ENCODE results near the gene MFSD6L. TPM values are rescaled to one million over a fixed set of nuclear protein-coding genes. Genes with fewer than 3 reads are reported as not detected.

Gene MFSD6L
- total RNA-seq, 1 experiment from 2014 or later: 2.1 TPM

GRCh38 chr17:8818654-8819330 lies 19.6 kb upstream of the MFSD6L start:
- Mint-ChIP-seq H3K36me3 (ENCODE audit: insufficient read depth in 1 of 3, low read depth in 3 of 3) (no peaks in the 10 kb centered on the region), H3K4me3 (no peak overlapping the region), H3K9me3 (peaks cover 0 to 3% of the 10 kb centered on the region in 2 experiments; a peak in 2 of 5 replicates), H3K4me1 (peaks cover 3 to 11% of the 10 kb centered on the region in 2 experiments; a peak in 2 of 4 replicates), H3K27me3 (ENCODE audit: low read depth) (peaks cover 21% of the 10 kb centered on the region), H3K27ac (no peak overlapping the region)
- no peaks in the 10 kb centered on the region for H3K23me2 ChIP-seq (ENCODE audit: insufficient read length, low read depth, low read length, poor library complexity, severe bottlenecking)
- H4K5ac ChIP-seq (ENCODE audit: insufficient read length, low read depth, low read length): no peak overlapping the region
- no peak overlapping the region for H2BK12ac ChIP-seq (ENCODE audit: insufficient read length, low read depth, low read length)
- WGBS (ENCODE audit: extremely low coverage, insufficient read length, low lambda C conversion rate): no CpG with 5 or more reads among the region's 3 CpGs
- no peak overlapping the region for H4K8ac ChIP-seq (replicated peaks; ENCODE audit: insufficient read length, low read depth, low read length)
- H3K27me3 ChIP-seq (ENCODE audit: insufficient read depth, low read length): no peaks in the 10 kb centered on the region
- H2AK5ac ChIP-seq (ENCODE audit: insufficient read length, low read length): no peak overlapping the region
- no peak overlapping the region for H4K91ac ChIP-seq (ENCODE audit: insufficient read length, low read depth, low read length)
- H3K18ac ChIP-seq (ENCODE audit: insufficient read length, low read depth, low read length): no peak overlapping the region
- no peaks in the 10 kb centered on the region for H3K79me2 ChIP-seq (ENCODE audit: insufficient read depth, low read length)
- no peaks in the 10 kb centered on the region for H3K9me3 ChIP-seq (ENCODE audit: control insufficient read depth, low read depth, low read length)
- no peaks in the 10 kb centered on the region for H3K79me1 ChIP-seq (ENCODE audit: insufficient read depth, low read depth, low read length, poor library complexity, severe bottlenecking)
- no peak overlapping the region for H3K4me2 ChIP-seq (ENCODE audit: insufficient read depth, insufficient read length, low read length)
- no peak overlapping the region for H3K9ac ChIP-seq (ENCODE audit: extremely low read depth, insufficient read length, low read length)
- H3K4ac ChIP-seq (ENCODE audit: low read depth, low read length): no peak overlapping the region
- no peaks in the 10 kb centered on the region for H4K20me1 ChIP-seq (ENCODE audit: control insufficient read depth, insufficient read depth, insufficient read length)
- peak; percentile 32 for DNase-seq
- no peaks in the 10 kb centered on the region for H3K4me1 ChIP-seq (ENCODE audit: insufficient read depth, low read length)
- H3T11ph ChIP-seq (ENCODE audit: low read length): no peak overlapping the region
- H3K27ac ChIP-seq (ENCODE audit: insufficient read length, low read depth, low read length): no peak overlapping the region
- H3K56ac ChIP-seq (ENCODE audit: insufficient read length, low read depth, low read length): no peak overlapping the region
- H2AFZ ChIP-seq (ENCODE audit: low read length): no peak overlapping the region
- H2BK120ac ChIP-seq (ENCODE audit: low read depth, low read length, poor library complexity, severe bottlenecking): no peak overlapping the region
- H2BK20ac ChIP-seq (ENCODE audit: low read depth, low read length, poor library complexity, severe bottlenecking): no peak overlapping the region
- TF ChIP-seq, protein P1, sequence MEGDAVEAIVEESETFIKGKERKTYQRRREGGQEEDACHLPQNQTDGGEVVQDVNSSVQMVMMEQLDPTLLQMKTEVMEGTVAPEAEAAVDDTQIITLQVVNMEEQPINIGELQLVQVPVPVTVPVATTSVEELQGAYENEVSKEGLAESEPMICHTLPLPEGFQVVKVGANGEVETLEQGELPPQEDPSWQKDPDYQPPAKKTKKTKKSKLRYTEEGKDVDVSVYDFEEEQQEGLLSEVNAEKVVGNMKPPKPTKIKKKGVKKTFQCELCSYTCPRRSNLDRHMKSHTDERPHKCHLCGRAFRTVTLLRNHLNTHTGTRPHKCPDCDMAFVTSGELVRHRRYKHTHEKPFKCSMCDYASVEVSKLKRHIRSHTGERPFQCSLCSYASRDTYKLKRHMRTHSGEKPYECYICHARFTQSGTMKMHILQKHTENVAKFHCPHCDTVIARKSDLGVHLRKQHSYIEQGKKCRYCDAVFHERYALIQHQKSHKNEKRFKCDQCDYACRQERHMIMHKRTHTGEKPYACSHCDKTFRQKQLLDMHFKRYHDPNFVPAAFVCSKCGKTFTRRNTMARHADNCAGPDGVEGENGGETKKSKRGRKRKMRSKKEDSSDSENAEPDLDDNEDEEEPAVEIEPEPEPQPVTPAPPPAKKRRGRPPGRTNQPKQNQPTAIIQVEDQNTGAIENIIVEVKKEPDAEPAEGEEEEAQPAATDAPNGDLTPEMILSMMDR (conservative IDR thresholded peaks at IDR 0.05): no peak
- no peak overlapping the region for H2BK5ac ChIP-seq (ENCODE audit: insufficient read length, low read length)
- no peak overlapping the region for H2BK15ac ChIP-seq (ENCODE audit: low read depth, low read length)
- no peak overlapping the region for H3K23ac ChIP-seq (ENCODE audit: insufficient read length, low read depth, low read length)
- no peak overlapping the region for H3K14ac ChIP-seq (ENCODE audit: insufficient read depth, low read length)
